ENCODE data around the gene EXOC2. TPM values are rescaled to one million over a fixed set of nuclear protein-coding genes. Genes with fewer than 3 reads are reported as not detected.

EXOC2 gene
- polyA plus RNA-seq, 10 donors = 20.4 to 29.6 (median 23.9) TPM

DNA sequence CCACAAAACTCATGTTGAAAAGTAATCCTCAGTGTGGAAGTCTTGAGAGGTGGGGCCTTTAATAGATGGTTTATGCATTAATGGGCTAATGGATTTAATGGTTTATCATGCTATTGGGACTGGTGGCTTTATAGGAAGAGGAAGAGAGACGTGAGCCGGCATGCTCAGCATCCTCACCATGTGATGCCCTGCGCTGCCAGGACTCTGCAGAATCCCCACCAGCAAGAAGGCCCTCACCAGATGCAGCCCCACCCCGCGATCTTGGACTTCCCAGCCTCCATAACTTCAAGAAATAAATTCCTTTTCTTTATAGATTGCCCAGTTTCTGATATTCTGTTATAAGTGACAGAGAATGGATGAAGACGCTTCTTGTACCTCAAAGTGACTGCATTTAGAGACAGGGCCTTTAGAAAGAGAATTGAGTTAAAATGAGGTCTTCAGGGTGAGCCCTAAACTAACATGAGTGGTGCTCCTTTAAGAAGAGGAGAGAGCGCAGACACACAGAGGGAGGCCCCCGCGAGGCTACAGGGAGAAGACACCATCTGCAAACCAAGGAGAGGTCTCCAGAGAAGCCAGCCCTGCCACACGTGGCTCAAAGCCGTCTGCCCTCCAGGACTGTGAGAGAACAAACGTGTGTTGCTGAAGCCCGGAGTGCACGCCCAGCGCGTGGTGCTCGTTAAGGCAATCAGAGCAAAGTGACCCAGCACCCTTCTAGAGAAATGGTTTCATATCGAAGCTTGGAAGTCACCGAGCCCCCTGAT, 244.5 kb downstream of the EXOC2 start:
- no peak for DNase-seq

- no peak for DNase-seq
Measured at GRCh38 chr6:447381-448165, 245.4 kb downstream of the EXOC2 start.

DNA sequence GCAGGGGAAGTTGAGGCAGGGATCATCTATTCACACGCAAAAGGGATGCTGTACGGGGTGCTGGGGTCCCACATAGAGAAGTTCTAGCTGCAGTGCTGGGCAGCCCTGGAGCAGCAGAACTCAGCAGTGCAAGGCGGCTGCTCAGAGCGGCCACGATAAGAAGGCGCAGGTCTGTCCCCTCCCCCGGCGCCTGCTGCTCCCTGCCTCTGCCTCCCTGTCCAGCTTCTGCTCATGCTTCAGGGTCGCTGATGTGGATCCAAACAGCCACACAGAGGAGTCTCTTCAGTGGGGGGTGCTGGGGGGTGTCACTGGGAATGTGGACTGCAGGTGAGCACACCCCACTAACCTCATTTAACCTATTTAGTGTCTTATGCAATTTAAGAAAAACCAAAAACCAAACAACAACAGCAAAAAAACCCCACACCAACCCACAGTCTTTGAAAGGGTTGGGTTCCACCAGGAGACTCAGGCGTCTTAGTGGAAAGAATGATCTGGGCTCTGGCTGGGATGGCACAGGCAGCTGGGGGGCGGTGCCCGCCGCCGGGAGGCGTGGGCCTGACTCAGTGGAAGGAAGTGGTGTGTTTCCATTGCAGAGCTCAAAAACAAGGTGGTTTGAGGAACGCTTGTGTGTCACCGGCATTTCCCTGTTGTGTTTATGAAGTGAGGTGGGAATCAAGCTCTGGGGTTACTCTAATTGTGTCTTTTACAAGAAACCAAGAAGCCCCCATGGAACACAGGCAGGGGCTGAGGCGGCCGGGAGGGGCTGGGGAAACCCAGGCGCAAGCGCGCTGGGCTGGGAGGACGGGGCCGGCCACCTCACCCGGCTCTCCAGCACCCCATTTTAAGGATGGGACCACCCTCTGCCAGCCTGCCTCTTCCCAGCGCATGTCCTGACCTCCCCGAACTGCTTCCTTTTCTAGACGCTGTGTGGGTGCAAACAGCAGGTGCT, 246.2 kb downstream of the EXOC2 start:
- DNase-seq = no peak

DNA sequence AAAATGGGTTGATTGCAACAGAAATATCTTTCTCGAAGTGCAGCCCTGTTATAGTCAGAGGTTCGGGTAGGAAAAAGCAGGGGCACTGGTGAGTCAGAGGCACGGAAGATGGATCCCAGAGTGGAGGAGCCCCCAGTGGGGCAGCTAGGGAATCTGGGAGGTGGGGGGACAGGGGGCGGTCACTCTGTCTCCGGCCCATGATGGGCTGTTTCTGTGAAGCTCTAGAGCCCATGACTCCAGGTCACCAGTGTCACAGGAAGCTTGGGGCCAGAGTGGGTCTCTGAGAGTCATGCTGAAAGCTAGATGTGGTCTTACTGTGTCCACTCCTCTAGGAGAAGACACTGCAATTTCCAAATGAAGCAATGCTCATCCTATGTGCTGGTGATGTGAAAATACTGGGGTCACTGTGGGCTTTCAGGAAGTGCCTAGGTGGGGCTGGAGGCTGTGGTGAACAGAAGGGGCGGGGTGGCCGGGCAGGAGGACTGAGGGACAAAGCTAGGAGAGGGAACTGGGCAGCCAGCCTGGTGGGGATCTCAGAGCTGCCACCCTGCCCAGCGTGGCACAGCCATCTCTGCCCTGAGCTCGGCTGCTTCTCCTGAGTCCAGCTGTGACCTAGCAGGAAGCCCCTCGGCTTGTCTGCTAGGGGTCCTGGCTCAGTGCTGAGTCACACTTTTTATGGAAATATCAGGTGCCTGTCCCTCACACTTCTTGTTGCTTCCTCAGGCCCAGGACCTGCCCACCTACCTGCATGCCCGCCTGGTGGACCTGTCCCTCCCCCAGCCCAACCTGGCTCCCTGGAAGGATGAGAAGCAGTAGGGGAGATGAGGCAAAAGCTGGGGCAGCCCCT, 247.1 kb downstream of the EXOC2 start:
- no peak for DNase-seq

DNA sequence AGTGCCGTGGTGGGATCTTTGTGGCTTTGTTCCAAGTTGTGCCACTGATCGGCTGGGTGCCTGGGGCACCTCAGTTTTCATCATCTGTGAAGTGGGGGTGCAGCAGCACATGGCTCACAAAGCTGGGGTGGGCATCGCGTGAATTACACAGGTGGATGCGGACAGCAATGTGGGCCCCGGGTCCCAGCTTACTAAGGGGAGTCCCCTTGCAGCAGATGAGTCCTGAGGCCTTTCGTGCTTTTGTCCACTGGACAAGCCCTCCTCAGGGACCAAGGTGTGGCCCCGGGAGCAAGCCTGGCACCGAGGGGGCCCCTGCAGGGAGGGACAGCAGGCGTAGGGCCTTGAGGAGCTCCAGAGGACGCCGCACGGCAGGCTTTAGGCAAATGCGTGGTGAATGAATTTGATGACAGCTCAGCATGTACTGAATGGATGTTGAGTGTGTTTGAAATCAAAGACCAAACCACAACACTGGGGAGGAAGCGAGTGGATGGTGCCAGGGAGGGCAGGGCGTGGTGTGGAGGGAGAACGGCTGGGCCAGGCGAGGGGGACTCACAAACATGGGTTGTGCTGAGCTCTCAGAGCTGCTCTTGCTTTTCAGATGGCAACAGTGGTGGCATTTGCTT, 248.2 kb downstream of the EXOC2 start:
- no peak for DNase-seq

DNA sequence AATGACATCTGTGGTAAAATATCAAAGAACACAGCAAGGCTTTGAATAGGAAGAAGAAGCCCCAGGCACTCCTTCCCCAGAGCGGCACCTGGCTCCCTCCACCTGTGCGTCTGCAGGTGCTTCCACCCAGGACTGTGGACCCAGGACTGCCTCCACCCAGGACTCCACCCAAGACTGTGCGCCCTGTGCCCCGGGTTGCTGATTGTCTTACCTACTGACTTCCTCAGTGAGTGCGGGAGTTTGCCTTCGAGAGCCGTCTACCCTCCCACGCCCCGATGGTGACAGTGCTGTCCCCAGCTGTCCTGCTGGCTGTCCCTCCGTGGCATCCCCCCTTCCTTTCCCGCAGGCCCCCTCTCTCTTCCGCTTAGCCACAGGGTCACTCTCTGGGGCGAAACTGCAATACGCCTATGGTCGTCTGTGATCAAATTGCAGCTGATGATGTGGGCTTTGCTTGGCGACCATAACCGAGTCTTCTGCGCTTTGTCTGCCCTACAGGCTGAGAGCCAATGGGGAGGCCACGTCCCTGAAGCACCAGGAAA, 249.2 kb downstream of the EXOC2 start:
- no peak for DNase-seq

- DNase-seq = no peak
Measured at GRCh38 chr6:441126-441920, 251.6 kb downstream of the EXOC2 start.

DNA sequence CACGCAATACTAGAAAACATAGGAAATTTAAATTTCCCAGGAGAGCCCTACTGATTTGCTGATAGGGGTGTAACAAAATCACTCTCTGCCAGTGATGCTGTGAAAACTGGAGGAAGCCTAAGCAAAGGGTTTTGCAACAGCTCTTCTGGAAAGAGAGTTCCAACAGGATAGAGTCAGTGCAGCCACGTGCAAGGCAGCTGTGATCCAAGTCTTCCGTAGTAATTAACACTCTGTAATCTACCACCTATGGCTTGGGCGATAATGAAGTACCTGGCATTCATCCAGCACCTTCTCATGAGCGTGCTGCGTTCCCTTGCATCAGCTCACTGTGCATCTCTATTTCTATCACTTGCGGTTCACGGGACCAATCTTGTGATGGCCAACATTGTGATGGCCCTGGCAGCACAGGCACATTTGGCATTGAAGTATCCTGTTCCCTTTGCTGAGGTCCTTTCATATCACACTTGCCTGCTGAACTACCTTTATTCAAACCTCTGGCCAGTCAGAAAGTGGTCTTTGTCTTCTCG, 253.2 kb downstream of the EXOC2 start:
- peak in 1 of 3 donors; percentile 55 for DNase-seq

GRCh38 chr6:438634-439170, 254.2 kb downstream of the EXOC2 start:
- DNase-seq = no peak

- DNase-seq = no peak
Measured at GRCh38 chr6:437037-437392, 255.9 kb downstream of the EXOC2 start.

DNA sequence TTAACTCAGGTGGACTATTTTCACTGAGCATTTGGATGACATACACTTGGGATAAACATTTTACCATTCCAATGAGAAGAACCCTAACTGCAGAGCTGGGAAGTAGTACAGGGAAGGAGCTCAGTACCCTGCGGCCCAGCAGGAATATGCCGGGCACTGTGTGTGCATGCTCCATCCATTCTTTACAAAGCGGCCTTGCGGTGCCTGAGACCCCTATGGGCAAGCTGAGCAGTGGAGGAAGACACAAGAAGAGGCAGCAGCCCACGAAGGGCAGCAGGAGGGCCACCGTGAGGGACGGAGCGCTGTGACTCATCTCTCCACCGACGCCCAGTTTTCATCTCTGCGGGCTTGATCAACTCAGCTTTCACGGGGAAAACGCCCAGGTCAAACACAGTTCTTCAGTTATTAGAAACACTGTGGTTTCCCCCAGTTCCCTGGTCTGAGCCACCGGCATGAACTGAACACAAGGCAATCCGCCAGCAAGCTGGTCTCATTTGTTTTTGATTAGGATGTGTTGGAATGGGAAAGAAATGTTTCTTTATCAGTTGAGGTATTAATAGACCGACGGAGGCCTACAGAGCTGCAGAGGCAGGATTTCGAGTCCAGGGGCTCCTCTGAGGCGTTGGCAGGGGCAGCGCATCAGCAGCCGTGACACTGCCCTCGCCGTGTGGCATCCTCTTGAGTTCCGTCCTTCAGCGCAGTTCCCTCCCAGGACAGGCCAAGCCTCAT, 256.5 kb downstream of the EXOC2 start:
- peak in 2 of 3 donors; percentile 63 to 67 for DNase-seq

DNA sequence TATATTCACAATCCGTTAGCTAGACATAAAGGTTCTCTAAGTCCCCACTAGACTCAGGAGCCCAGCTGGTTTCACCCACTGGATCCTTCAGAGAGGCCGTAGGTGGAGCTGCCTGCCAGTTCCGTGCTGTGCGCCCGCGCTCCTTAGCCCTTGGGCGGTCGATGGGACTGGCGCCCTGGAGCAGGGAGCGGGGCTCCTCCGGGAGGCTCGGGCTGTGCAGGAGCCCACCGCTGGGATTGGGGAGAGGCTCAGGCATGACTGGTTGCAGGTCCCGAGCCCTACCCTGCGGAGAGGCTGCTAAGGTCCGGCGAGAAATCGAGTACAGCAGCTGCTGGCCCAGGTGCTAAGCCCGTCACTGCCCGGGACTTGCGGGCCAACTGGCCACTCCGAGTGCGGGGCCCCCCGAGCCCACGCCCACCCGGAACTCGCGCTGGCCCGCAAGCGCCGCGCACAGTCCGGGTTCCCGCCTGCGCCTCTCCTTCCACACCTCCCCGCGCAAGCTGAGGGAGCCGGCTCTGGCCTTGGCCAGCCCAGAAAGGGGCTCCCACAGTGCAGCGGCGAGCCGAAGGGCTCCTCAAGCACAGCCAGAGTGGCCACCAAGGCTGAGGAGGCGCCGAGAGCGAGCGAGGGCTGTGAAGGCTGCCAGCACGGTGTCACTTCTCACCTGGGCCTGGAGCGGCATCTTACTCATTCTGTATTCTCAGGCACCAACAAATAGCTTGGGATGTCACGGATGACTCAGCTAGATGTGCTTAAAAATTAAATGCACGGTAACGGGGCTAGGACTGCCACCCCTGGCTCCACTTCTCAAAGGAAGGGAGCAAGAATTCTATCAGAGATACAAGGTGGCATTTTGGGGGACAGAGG, 257.3 kb downstream of the EXOC2 start:
- DNase-seq = no peak

Other genes with a start within 250 kb of the EXOC2 start
- under 1 TPM in 5 of 10 donors, not detected in 5; 0.12 to 0.34 (median 0.26) TPM for gene HUS1B, start 36.0 kb downstream of the EXOC2 start, polyA plus RNA-seq (ENCODE audit: insufficient read length in 10 of 10)